ENCODE results near the gene PEX14. TPM values are rescaled to one million over a fixed set of nuclear protein-coding genes. Genes with fewer than 3 reads are reported as not detected.
A peak's percentile ranks its signal among the peaks of the same experiment; 100 is the strongest.

PEX14 gene
- total and polyA plus RNA-seq, 11 donors = 14.9 to 28.7 (median 20.4) TPM

- intact Hi-C loops (cut with DNase I) = loop anchor here in 3 of 10 donors (5.0 to 10.0 kb wide), 3 partner anchors 110 to 223 kb away; no protein-coding TSS in a partner anchor
- H3K36me3 ChIP-seq = peaks cover 0 to 85% (median 33%) of the 10 kb centered on the region in 9 donors
- no peaks in the 10 kb centered on the region for H3K9me3 ChIP-seq
- no peak for DNase-seq
- H3K27me3 ChIP-seq = no peaks in the 10 kb centered on the region
- H3K4me1 ChIP-seq = peaks cover 0 to 31% (median 11%) of the 10 kb centered on the region in 12 donors
- no peak overlapping the region for H3K27ac ChIP-seq
- H3K4me3 ChIP-seq = no peak overlapping the region
- TF ChIP-seq POLR2A (IDR thresholded peaks at IDR 0.05) = no peak
- no peak for TF ChIP-seq CTCF (IDR thresholded peaks at IDR 0.05)
- WGBS, 4 donors = 88 to 92% (median 91%) methylated on average over 25 to 32 of the region's 32 CpGs
- ATAC-seq = no peak
These were observed 169.8 kb downstream of the PEX14 start for GRCh38 chr1:10644307-10645128.

GRCh38 chr1:10646347-10646861, 171.7 kb downstream of the PEX14 start:
- TF ChIP-seq CTCF (IDR thresholded peaks at IDR 0.05) = peak in 3 of 12 donors; percentile 11 to 41 (median 26)
- TF ChIP-seq POLR2A (IDR thresholded peaks at IDR 0.05) = no peak
- H3K4me1 ChIP-seq = peaks cover 0 to 16% (median 0%) of the 10 kb centered on the region in 12 donors
- H3K4me3 ChIP-seq = no peak overlapping the region
- ATAC-seq (peak; percentile 86 to 89 (median 88)), DNase-seq (peak in 4 of 5 donors; percentile 54 to 78 (median 68))
- WGBS, 4 donors = 54 to 74% (median 66%) methylated on average over 10 to 12 of the region's 12 CpGs
- H3K9me3 ChIP-seq = no peaks in the 10 kb centered on the region
- peak overlapping the region in 6 of 12 donors; percentile 34 to 61 (median 45) for H3K27ac ChIP-seq
- no peaks in the 10 kb centered on the region for H3K27me3 ChIP-seq
- intact Hi-C loops (cut with DNase I) = loop anchor here in 2 of 10 donors (10.0 kb wide), 2 partner anchors 112 to 218 kb away; no protein-coding TSS in a partner anchor
- H3K36me3 ChIP-seq = peaks cover 0 to 89% (median 33%) of the 10 kb centered on the region in 9 donors

- WGBS, 4 donors = 87 to 94% (median 89%) methylated on average over 32 to 38 of the region's 38 CpGs
- no peak overlapping the region for H3K4me3 ChIP-seq
- H3K27me3 ChIP-seq = no peaks in the 10 kb centered on the region
- no peak for ATAC-seq
- peaks cover 0 to 22% (median 0%) of the 10 kb centered on the region in 12 donors for H3K4me1 ChIP-seq
- TF ChIP-seq CTCF (IDR thresholded peaks at IDR 0.05) (no peak), POLR2A (IDR thresholded peaks at IDR 0.05) (no peak)
- peaks cover 0 to 86% (median 33%) of the 10 kb centered on the region in 9 donors for H3K36me3 ChIP-seq
- H3K9me3 ChIP-seq = no peaks in the 10 kb centered on the region
- H3K27ac ChIP-seq = peak overlapping the region in 2 of 12 donors; percentile 53 to 61
- intact Hi-C loops (cut with DNase I) = loop anchor here in 2 of 10 donors (10.0 kb wide), 2 partner anchors 113 to 217 kb away; no protein-coding TSS in a partner anchor
- DNase-seq = no peak
These were observed 172.8 kb downstream of the PEX14 start for GRCh38 chr1:10647414-10648170.

Measured in heart left ventricle (tissue), 16 donors.